HK-2 (cell line): ENCODE data around the gene CELF2.

ENCODE experiments used
- DNase-seq: peaks from one replicate; pipeline ENCODE4 v3.0.0-alpha.2; 2018; ENCODE audit not compliant: unreplicated experiment

The CELF2 gene

GRCh38 chr10:11058965-11059364, 41.3 kb downstream of the CELF2 start:
- DNase-seq, result peak; percentile 18

GRCh38 chr10:11063856-11064255, 46.2 kb downstream of the CELF2 start:
- no peak for DNase-seq

- no peak for DNase-seq
Measured at GRCh38 chr10:11064832-11065231, 47.2 kb downstream of the CELF2 start.

GRCh38 chr10:11065567-11065966, 47.9 kb downstream of the CELF2 start:
- no peak for DNase-seq

GRCh38 chr10:11066520-11066919, 48.8 kb downstream of the CELF2 start:
- no peak for DNase-seq

GRCh38 chr10:11068861-11069633, 51.4 kb downstream of the CELF2 start:
- no peak for DNase-seq

- DNase-seq, result no peak
Measured at GRCh38 chr10:11073410-11073809, 55.7 kb downstream of the CELF2 start.

GRCh38 chr10:11074536-11075267, 57.0 kb downstream of the CELF2 start:
- no peak for DNase-seq

GRCh38 chr10:11076221-11076620, 58.5 kb downstream of the CELF2 start:
- no peak for DNase-seq

- DNase-seq, result no peak
Measured at GRCh38 chr10:11080564-11080984, 62.9 kb downstream of the CELF2 start.

- no peak for DNase-seq
Measured at GRCh38 chr10:11081408-11081807, 63.7 kb downstream of the CELF2 start.

GRCh38 chr10:11082526-11082925, 64.9 kb downstream of the CELF2 start:
- no peak for DNase-seq

- no peak for DNase-seq
Measured at GRCh38 chr10:11083051-11083450, 65.4 kb downstream of the CELF2 start.

GRCh38 chr10:11085545-11085944, 67.9 kb downstream of the CELF2 start:
- DNase-seq, result no peak

- no peak for DNase-seq
Measured at GRCh38 chr10:11086177-11086840, 68.6 kb downstream of the CELF2 start.

GRCh38 chr10:11087372-11087771, 69.7 kb downstream of the CELF2 start:
- DNase-seq, result no peak

GRCh38 chr10:11088709-11089108, 71.0 kb downstream of the CELF2 start:
- no peak for DNase-seq

- no peak for DNase-seq
Measured at GRCh38 chr10:11089272-11089671, 71.6 kb downstream of the CELF2 start.

GRCh38 chr10:11091517-11092102, 73.9 kb downstream of the CELF2 start:
- no peak for DNase-seq

GRCh38 chr10:11093771-11094736, 76.4 kb downstream of the CELF2 start:
- no peak for DNase-seq

GRCh38 chr10:11095374-11095801, 77.7 kb downstream of the CELF2 start:
- DNase-seq, result no peak
